Measurements from ENCODE around the gene CACNA1I. TPM values are rescaled to one million over a fixed set of nuclear protein-coding genes. Genes with fewer than 3 reads are reported as not detected.
A peak's percentile ranks its signal among the peaks of the same experiment; 100 is the strongest.

CACNA1I gene
- total RNA-seq, 1 donor from 2014 or later: 0.05 TPM

DNA sequence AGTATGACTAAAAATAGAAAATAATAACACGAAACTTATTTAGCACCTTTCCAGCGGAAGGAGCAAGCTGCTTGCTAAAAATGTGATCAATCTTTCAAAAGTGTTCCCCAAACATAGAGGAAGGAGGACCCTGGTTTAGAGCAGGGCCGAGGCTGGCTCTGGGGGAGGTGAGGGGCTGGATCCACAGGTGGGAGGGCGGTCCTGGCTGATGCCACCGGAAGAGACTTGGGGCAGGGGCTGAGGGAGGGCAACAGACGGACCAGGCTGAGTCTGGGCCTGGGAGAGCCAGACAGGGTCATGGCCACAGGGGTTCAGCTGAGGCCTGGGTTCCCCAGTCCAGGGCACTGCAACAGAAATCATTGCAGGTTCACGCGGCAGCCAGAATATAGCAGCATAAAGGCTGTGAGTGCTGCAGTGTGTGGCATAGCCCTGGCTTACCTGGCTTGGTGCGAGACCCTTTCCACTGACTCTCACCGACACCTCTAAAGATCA is 143.3 kb downstream of the CACNA1I start:
- DNase-seq (ENCODE audit: low spot score) (no peak), ATAC-seq (no peak)

DNA sequence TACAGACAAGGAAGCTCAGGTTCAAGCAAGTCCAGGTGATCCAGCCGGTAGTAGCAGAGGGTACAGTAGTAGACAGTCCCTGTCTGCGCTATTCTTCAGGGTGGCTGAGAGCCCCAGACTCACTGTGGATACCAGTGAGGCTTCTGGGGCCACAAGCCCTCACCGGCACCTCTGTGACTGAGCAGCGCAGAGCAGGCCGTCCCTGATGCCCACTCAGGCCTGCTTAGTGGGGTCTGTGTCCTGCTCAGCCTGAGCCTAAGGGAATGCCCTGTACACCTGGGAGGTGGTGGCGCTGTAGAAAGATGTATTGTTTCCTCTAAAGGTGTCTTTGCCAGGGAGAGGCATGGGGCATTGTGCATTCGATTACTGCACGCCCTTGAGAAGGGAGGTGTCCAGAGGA is 143.8 kb downstream of the CACNA1I start:
- DNase-seq (ENCODE audit: low spot score): no peak
- ATAC-seq: no peak

DNA sequence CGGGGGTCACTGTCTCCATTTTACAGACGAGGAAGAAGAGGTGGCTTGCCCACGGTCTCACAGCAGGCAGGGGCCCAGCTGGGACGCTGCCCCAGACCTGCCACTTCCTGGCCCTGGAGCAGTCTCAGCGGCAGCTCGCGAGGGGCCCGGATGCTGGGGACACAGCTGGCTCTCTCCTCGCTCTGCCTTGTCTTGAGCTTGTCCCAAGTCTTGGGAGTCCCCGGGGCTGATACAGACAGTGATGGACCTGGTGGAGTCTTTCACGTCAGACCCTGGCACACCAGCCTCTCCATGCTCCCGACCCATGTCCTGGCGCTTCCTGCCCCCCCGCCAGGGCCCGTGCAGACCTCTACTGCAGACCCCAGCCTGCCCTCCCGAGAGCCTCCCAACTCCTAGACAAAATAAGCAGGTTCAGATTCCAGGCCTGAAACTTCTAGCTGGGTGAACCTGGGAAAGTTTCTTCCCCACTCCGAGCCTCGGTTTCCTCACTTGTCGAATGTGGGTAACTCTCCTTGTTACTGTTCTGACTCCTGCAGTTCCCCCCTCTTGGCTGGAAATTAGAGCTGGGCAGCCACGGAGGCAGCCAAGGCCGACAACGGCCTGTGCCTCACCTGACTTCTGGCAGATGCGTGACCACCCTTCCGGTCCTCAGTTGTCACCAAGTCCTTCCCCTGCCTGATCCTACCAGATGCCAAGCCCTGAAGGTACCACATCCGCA is 145.4 kb downstream of the CACNA1I start:
- no peak for ATAC-seq
- DNase-seq (ENCODE audit: low spot score): no peak

DNA sequence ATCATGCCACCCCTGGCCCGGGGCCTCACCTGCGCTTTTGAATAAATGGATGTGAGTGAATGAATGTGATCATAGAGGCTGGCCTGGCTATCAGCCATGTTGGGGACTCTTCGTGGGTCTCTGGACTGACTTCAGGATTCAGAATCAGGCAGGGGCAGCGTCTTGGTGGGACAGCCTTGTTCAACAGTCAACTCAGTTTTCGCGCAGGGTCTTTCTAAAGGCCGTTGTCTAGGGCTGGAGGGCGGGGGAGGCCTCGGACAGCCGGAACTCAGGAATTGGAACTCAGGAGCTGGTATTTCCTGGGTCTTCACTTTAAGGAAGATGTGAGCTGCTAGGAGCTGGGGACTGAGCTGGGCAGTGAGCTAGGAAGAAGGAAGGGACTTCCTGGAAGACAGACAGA is 146.0 kb downstream of the CACNA1I start:
- DNase-seq (ENCODE audit: low spot score) (no peak), ATAC-seq (no peak)

DNA sequence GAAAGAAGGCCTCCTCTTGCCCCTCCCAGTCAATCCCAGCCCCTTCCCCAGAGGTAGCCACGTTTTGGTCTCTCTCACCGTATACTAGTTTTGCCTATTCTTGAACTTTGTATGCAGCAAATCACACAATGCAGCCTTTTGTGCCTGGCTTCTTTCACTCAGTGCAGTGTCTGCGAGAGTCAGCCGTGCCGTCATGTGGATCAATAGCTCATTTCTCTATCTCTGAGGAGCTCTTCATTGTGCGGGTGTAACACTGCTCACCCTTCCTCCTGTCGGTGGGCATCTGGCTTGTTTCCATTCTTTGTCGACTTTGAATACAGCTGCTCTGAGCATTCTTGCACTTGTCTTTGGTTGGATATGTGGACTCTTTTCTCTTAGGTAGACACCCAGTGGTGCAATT is 146.5 kb downstream of the CACNA1I start:
- DNase-seq (ENCODE audit: low spot score) (no peak), ATAC-seq (no peak)

DNA sequence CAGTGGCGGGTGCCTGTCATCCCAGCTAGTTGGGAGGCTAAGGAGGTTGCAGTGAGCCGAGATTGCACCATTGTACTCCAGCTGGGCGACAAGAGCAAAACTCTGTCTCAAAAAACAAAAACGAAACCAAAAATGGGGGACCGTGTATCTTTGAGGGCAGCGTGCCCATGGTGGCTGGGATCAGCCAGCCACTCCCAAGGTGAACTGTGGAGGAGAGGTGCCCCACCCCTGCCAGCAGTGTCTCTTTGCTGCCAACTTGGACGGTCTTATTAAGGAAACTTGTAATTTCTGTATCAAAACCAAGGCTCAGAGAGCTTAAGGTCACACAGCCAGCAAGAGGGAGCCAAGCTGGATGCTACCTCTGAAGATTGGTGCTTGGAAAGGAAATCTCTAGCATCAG is 147.7 kb downstream of the CACNA1I start:
- no peak for ATAC-seq

DNA sequence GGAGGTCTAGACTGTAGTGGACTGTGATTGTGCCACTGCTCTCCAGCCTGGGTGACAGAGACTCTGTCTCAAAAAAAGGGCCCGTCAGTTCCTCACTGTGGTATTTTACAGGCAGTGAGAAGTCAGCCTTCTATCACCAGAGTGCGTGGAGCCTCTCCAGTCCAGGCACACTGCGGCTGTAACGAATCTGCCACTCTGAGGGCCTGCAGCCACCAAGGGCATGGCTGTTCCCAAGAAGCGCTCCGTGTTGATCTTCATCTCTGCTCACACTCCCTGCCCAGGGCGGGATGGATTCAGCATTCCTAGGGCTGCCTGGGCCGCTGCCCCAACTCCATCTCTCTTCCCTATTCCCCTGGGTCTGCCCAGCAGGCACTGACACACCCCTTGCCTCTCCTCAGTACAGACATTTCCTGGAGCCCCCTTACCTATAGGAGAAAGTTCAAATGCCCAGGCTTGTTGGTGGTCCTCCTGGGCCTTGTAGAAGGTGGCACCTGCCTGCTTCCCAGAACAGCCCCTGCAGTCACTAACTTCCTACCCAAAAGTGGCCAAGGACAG is 148.4 kb downstream of the CACNA1I start:
- no peak for ATAC-seq
- DNase-seq (ENCODE audit: low spot score): no peak

More for the DNA sequence above, 147.7 kb downstream of the CACNA1I start:
- DNase-seq (ENCODE audit: low spot score): no peak

DNA sequence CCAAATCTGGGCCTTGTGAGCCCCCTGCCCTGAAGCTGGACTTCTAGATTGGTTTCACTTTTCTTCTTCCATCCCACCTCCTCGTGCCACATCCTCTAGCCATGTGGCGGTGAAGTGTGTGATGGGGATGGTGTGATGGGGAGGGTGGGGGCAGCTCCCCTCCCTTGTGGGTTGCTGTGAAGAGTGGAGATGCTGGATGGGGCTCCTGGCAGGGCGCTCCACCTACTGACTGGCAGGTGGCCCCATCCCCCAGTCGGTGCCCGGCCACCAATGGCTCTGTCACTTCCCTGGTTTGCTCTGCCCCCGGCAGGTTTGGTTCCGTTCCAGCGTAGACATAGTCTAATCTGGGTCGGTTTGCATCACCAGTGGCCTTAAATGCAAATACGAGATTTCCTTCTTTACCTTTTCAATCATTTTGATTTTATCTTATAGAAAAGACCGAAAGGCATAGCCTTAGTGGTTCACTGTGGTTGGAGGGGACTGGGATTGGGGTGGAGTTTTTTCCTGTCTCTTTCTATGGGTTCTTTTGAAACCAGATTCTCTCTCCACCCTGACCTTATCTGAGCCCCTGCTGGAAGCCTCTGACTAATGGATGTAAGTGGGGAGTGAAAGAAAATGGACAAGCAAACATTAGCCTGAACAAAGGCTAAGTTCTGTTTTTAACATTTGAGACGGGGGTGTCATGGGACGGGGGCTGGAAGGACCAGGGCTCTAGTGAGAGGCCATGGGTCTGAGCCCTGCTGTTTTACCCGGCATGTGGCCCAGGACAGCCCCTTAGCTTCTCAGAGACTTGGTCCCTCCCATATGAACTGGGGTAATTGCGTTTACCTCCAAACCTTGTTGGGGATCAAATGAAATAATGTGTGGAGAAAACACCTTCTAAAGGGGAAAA is 149.3 kb downstream of the CACNA1I start:
- DNase-seq (ENCODE audit: low spot score) (no peak), ATAC-seq (no peak)

DNA sequence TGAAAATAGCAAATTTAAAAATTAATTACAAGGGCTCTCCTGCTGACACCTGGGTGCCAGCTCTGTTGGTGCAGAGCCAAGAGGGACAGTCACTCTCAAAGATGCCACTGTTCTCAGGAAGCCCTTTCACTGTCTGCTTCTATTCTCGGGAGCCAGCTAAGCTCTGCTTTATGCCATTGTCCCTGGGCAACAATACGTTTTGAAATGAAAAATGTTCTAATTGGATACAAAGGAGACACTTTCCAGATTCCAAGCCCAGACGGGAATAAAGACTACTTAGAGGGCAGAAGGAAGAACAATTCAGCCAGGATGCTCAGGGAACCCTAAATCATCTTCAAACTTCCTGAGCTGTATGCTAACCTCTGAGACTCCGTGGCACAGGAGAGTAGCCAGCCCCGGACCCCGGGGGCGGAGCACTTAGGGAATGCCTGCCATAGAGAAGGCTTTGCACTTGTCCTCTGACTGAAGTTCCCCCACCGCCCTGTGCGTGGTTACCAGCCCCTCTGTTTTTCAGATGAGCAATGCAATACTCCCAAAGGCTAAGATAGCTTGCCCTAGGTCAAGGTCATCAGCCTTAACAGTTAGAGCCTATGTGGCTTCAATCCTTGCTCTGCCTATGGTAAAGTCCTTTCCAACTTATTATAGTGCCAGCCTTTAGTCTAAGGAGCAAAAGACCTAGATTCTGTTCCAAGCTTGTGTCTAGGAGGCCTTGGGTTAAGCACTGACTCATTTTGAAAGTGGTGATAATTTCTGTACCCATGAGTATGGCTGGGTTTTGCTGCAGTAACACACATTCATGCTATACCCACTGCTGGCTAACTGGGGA is 150.9 kb downstream of the CACNA1I start:
- DNase-seq (ENCODE audit: low spot score) (peak; percentile 16), ATAC-seq (no peak)

DNA sequence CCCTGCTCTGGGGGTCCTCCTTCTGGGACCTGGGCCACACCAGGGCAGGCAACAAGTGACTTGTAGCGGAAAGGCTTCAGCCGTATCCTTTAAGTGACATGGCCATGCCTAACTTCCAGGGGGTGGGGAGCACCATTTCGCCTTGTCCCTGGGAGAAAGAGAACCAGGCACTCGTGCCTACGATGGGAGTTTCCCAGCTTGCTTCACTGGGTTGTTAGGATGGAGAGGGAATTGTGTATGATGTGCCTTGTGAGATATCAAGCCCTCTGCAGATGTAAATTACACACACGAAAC is 151.4 kb downstream of the CACNA1I start:
- ATAC-seq: no peak
- DNase-seq (ENCODE audit: low spot score): no peak

DNA sequence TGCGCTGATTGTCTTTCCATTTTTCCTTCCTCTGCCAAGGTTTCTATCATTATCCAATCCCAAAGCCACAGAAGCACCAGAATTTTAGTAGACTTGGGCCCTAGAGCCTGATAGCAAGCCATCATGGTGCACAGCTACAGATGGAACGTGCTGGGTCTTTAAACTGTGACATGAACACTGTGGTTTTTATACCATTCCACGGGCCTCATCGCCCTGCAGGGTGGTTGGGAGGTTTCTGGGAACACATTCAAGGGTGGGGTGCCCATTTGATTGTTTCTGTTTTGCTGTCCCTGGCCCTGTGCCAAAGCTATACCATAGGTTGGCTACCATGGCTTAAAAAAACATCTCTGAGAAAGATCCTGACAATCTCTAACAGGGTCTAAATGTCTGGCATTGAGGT is 151.9 kb downstream of the CACNA1I start:
- no peak for ATAC-seq
- DNase-seq (ENCODE audit: low spot score): peak; percentile 26

DNA sequence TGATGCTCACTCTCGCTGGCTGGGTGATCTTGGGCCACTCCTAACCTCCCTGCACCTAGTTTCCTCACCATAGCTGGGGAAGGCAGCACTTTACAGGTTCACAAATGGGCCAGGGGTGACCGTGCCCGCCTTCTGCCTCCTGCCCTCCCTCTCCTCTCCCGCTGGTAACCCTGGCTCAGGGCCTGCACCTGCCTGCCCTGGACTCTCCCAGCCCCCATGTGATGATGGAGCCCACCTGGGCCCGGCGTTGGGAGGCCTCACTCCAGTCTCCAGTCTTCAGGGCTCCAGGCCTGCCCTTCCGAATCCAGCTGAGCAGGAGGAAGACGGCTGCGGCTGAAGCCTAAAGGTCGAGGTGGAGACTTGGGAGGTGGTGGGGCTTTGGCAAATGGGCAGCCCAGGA is 152.9 kb downstream of the CACNA1I start:
- DNase-seq (ENCODE audit: low spot score) (peak; percentile 40), ATAC-seq (no peak)

DNA sequence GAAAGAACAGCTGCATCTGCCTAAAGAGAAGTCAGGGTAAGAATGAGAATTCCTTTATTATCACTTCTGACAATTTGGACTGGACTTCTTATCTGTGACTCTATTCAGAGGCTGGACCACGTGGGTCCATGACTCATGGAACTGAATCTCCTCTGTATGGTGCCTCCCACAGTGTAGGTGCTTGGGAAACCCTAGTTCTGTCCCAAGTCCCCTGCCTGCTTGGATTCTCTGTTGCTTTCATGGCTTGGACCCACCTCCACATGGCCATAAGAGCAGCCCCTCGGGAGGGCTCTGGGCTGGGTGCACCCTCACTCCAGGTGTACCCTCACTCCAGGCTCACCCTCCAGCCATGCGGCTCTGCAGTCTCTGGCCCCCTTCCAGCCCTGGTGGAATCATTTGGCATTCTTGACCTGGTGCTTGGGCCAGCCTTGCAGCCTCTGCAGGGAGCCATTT is 153.4 kb downstream of the CACNA1I start:
- peak; percentile 27 for DNase-seq (ENCODE audit: low spot score)
- ATAC-seq: no peak

DNA sequence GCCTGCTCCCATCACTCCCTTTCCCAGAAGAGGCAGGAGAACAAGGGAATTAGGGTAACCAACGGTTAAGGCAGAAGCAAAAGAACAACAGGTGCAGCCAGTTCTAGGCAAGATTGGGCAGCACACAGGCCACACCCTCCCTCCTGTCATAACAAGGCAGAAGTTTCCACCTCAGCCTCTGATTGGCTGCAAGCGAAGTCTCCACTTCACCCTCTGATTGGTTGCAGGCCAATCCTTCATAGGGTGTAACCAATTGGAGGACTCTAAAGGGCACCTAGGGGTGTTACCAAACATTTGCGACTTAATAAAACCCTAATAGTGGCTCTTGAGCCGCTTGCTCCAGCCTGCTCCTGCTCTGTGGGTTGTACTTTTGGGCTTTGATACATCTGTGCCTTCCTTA is 153.8 kb downstream of the CACNA1I start:
- DNase-seq (ENCODE audit: low spot score) (no peak), ATAC-seq (no peak)

DNA sequence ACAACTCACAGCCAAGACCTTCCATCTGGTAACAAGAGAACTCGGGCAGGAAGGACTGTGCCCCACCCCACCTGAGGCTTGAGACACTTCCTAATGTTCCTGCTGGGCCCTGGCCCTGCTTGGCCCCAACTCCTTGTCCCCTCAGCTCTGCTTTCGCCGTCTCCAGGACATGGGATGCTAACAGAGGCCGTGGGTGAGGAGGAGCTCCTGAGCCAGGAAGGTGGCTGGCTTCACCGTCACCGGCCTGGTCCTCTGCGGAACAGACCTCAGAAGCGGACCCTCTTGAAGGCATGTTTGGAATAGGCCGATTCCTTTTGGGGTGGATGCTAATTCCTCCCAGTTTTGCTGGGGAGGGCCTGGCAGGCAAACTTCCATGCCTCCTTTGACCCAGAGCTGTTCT is 154.3 kb downstream of the CACNA1I start:
- ATAC-seq: no peak
- DNase-seq (ENCODE audit: low spot score): no peak

DNA sequence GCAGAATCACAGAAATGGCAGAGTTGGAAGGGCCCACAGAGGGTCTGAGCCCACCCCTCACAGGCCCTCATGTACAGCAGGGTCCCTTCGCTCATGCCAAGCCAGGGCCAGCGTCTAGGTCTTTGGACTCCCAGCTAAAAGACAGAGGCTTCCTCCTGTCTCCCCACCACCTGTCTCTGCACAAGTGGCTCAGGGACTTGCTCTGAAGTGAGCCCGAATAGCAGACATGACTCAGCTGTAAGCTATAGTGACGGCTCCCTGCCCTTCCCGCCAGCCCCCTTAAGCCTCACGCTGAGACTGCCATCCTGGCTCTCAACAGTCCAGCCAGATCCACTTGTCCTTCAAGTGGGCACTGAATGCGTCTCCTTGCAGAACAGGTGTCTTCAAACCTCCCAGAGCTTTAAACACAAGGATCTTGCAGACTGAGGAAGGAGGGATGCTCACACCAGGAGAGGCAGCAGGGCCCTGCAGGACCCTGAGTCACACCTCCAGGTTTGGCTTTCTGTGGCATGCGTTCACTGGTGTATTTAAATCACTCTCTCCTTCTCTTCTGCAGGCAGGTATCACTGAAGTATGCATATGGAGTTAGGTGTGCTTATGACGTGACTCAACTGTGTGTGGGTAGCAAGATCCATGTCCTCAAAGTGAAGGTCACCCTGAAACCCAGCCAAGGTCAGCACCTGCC is 154.9 kb downstream of the CACNA1I start:
- ATAC-seq (no peak), DNase-seq (ENCODE audit: low spot score) (no peak)

DNA sequence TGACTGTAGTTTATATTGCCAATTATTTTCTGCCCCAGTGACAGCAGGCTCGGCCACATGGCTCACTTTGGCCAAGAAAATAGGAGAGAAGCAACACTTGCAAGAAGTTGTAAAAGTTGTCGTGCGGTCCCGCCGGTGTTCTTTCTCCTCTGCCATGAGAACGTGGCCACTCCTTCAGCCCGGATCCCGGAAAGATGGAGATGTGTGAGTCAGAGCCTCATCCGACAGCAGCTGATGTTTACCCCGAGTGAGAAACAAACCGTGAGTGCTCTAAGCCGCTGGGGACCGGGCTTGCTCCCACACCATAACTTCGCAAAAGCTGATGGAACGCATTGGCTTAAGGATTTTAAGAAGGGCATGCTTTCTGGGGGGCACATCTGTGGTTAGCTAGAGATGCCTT is 157.0 kb downstream of the CACNA1I start:
- ATAC-seq (no peak), DNase-seq (ENCODE audit: low spot score) (no peak)

DNA sequence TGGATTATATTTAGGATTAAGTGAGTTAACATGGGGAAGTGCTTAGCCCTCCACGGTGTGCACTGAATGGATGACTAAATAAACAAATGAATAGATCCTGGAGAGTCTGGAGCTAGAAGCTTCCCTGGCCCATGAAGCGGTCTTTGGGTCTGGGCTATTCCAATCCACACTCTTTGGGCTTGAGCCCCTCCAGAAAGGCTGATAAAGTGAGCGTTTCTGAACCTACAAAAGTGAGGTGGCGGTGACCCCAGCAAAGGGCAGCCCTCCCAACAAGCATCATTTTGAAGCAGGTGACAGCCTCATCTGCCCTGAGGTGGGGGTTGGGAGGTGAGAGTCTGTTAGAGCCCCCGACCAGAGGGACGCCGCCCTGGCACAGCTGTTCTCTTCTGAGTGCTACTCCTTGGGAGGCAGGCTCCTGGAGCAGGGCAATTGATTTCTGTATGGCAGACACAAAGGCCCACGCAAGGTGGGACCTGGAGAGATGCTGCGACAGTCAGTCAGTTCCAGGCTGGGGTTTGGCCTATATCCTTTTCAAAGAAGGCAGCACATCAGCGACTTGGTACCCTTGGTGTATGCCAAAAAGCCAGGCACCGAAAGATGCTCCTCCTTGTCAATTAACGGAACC is 157.8 kb downstream of the CACNA1I start:
- DNase-seq (ENCODE audit: low spot score) (no peak), ATAC-seq (no peak)

DNA sequence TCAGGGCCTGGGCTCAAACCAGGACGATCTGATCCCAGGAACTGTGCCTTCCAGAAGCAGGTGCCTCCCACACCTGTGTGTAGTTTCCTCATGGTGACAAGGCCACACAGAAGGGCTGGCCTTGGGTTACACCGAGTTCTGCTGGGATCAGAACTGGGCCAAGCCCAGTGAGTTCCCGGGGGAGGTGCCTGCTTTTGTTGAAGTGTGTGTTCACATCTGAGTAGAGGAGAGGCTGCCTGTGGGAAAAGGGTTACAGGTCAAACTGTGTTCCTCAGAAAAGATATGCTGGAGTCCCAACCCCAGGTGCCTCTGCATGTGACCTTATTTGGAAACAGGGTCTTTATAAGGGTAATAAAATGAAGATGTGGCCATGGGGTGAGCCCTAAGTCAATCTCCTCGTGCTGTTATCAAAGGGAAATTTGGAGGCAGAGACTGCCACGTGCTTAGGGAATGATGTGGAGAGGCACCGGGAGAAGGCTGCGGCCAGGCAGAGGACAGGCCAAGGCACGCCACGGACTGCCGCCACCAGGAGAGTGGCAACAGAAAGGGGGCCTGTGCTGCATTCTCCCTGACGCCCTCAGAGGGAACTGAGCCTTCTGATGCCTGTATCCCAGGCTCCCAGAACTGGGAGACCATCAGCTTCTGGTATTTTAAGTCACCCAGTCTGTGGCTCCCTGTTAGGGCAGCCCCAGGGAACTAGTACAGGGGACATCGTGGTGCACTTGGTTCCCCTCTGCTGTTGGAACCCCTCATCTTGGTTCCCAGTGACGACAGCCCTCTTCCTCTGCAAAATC is 158.8 kb downstream of the CACNA1I start:
- ATAC-seq (no peak), DNase-seq (ENCODE audit: low spot score) (no peak)

All from left lobe of liver (tissue), 2 donors.